ENCODE data around the gene TTC7B. TPM values are rescaled to one million over a fixed set of nuclear protein-coding genes. Genes with fewer than 3 reads are reported as not detected.

TTC7B gene
- total and polyA plus RNA-seq, 2 donors (not counting 1 experiment from before 2014, with no cell fraction given): 18.8 to 37.5 TPM

GRCh38 chr14:90669731-90670130, 146.5 kb downstream of the TTC7B start:
- Histone ChIP-seq H3K4me3 (replicated peaks in 1 of 4; ENCODE audit: control extremely low read depth in 1 of 4, insufficient read depth in 1 of 4, low read depth in 3 of 4, low read length in 4 of 4) (no peak overlapping the region), H3K9ac (ENCODE audit: insufficient read depth, low read length) (no peak overlapping the region), H3K4me1 (ENCODE audit: control insufficient read depth, extremely low read depth, insufficient read depth, low read length) (no peaks in the 10 kb centered on the region), H4K20me1 (ENCODE audit: control insufficient read depth, extremely low read depth, insufficient read depth, low read length) (no peaks in the 10 kb centered on the region), H3K9me3 (ENCODE audit: control insufficient read depth, insufficient read depth, low read depth, low read length) (no peaks in the 10 kb centered on the region), H2AFZ (ENCODE audit: low read length) (no peak overlapping the region), H3K79me2 (ENCODE audit: control insufficient read depth, insufficient read depth, low read length) (no peaks in the 10 kb centered on the region), H3K36me3 (ENCODE audit: control insufficient read depth, insufficient read depth, low read length) (no peaks in the 10 kb centered on the region), H3K4me2 (ENCODE audit: extremely low read depth, insufficient read depth, low read length) (no peak overlapping the region), H3K27ac (ENCODE audit: insufficient read depth, low read length) (no peak overlapping the region), H3K27me3 (ENCODE audit: control insufficient read depth, insufficient read depth, low read length) (no peaks in the 10 kb centered on the region)
- TF ChIP-seq, protein P1, sequence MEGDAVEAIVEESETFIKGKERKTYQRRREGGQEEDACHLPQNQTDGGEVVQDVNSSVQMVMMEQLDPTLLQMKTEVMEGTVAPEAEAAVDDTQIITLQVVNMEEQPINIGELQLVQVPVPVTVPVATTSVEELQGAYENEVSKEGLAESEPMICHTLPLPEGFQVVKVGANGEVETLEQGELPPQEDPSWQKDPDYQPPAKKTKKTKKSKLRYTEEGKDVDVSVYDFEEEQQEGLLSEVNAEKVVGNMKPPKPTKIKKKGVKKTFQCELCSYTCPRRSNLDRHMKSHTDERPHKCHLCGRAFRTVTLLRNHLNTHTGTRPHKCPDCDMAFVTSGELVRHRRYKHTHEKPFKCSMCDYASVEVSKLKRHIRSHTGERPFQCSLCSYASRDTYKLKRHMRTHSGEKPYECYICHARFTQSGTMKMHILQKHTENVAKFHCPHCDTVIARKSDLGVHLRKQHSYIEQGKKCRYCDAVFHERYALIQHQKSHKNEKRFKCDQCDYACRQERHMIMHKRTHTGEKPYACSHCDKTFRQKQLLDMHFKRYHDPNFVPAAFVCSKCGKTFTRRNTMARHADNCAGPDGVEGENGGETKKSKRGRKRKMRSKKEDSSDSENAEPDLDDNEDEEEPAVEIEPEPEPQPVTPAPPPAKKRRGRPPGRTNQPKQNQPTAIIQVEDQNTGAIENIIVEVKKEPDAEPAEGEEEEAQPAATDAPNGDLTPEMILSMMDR (conservative IDR thresholded peaks at IDR 0.05 in 1 of 2, IDR thresholded peaks at IDR 0.05 in 1 of 2; ENCODE audit: low read depth in 1 of 2, low read length in 2 of 2): no peak
- TF ChIP-seq EZH2 (IDR thresholded peaks at IDR 0.05; ENCODE audit: low read length, missing control alignments): no peak
- DNase-seq (ENCODE audit: low read depth in 2 of 2): no peak

DNA sequence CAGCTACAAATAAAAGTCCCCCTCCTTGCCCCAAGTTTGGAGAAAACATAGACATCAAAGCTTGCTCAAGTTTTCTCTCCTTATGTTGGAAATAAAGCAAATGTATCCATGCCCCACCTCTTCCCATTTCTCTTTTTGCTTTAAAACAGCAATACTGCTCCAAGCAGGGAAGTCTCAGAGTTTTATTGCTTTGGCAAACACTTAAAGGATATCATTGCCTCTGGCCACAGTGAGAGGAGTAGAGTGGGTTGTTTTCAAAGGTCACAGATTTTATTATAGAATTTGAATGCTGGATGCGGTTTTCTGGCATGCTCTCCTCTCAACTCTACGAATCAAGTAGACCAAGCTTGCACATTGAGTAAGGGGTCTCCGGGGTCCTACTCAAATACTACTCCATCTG, 149.7 kb downstream of the TTC7B start:
- H3K4me1 ChIP-seq (ENCODE audit: control insufficient read depth, extremely low read depth, insufficient read depth, low read length): no peaks in the 10 kb centered on the region
- DNase-seq (ENCODE audit: low read depth in 2 of 2): no peak
- TF ChIP-seq EZH2 (IDR thresholded peaks at IDR 0.05; ENCODE audit: low read length, missing control alignments): no peak
- TF ChIP-seq, protein P1 (conservative IDR thresholded peaks at IDR 0.05 in 1 of 2, IDR thresholded peaks at IDR 0.05 in 1 of 2; ENCODE audit: low read depth in 1 of 2, low read length in 2 of 2): no peak

DNA sequence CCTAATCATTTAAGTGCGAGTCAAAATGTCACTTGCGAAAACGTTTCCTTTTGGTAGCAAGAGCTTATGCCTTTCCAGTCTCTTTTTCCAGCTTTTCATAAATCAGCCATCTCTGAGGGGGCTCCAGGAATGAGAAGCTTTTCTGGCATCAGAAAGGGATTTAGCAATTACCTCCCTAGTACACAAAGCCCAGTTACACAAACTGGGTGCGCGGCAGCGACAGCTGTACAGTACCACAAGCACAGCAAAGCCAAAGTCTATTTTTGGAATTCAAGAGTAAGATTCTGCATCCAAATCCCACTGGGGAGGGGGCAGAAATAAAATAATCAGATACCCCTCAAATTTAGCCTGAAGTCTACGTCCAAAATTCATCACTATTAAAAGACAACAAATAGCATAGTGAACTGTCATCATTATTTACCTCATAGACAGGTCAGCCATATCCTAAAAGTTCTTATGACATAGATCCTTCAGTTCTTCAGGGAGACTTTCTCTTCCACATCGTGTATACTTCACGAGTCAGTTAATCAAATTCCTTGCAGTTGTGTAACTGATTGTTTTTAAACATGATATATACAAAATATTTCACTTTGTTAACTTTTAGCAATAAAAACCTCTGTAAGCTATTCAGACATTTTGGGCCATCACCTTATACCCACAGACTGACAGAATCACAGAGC, 150.8 kb downstream of the TTC7B start:
- H2AFZ ChIP-seq (ENCODE audit: low read length): no peak overlapping the region
- H4K20me1 ChIP-seq (ENCODE audit: control insufficient read depth, extremely low read depth, insufficient read depth, low read length): no peaks in the 10 kb centered on the region
- no peaks in the 10 kb centered on the region for H3K4me1 ChIP-seq (ENCODE audit: control insufficient read depth, extremely low read depth, insufficient read depth, low read length)
- no peak overlapping the region for H3K9ac ChIP-seq (ENCODE audit: insufficient read depth, low read length)
- TF ChIP-seq, protein P1 (conservative IDR thresholded peaks at IDR 0.05 in 1 of 2, IDR thresholded peaks at IDR 0.05 in 1 of 2; ENCODE audit: low read depth in 1 of 2, low read length in 2 of 2): no peak
- TF ChIP-seq EZH2 (IDR thresholded peaks at IDR 0.05; ENCODE audit: low read length, missing control alignments): no peak
- no peaks in the 10 kb centered on the region for H3K36me3 ChIP-seq (ENCODE audit: control insufficient read depth, insufficient read depth, low read length)
- no peak overlapping the region for H3K27ac ChIP-seq (ENCODE audit: insufficient read depth, low read length)
- no peaks in the 10 kb centered on the region for H3K9me3 ChIP-seq (ENCODE audit: control insufficient read depth, insufficient read depth, low read depth, low read length)
- H3K79me2 ChIP-seq (ENCODE audit: control insufficient read depth, insufficient read depth, low read length): no peaks in the 10 kb centered on the region
- no peak overlapping the region for H3K4me2 ChIP-seq (ENCODE audit: extremely low read depth, insufficient read depth, low read length)
- peak in 1 of 2 donors; percentile 45 for DNase-seq (ENCODE audit: low read depth in 2 of 2)
- no peaks in the 10 kb centered on the region for H3K27me3 ChIP-seq (ENCODE audit: control insufficient read depth, insufficient read depth, low read length)
- no peak overlapping the region for H3K4me3 ChIP-seq (replicated peaks in 1 of 4; ENCODE audit: control extremely low read depth in 1 of 4, insufficient read depth in 1 of 4, low read depth in 3 of 4, low read length in 4 of 4)

More for the DNA sequence above, 149.7 kb downstream of the TTC7B start:
- no peak overlapping the region for H3K4me2 ChIP-seq (ENCODE audit: extremely low read depth, insufficient read depth, low read length)
- H3K4me3 ChIP-seq (replicated peaks in 1 of 4; ENCODE audit: control extremely low read depth in 1 of 4, insufficient read depth in 1 of 4, low read depth in 3 of 4, low read length in 4 of 4): no peak overlapping the region
- H3K36me3 ChIP-seq (ENCODE audit: control insufficient read depth, insufficient read depth, low read length): no peaks in the 10 kb centered on the region
- no peaks in the 10 kb centered on the region for H3K9me3 ChIP-seq (ENCODE audit: control insufficient read depth, insufficient read depth, low read depth, low read length)
- no peak overlapping the region for H3K9ac ChIP-seq (ENCODE audit: insufficient read depth, low read length)
- H3K27me3 ChIP-seq (ENCODE audit: control insufficient read depth, insufficient read depth, low read length): no peaks in the 10 kb centered on the region
- no peak overlapping the region for H2AFZ ChIP-seq (ENCODE audit: low read length)
- no peaks in the 10 kb centered on the region for H4K20me1 ChIP-seq (ENCODE audit: control insufficient read depth, extremely low read depth, insufficient read depth, low read length)
- no peaks in the 10 kb centered on the region for H3K79me2 ChIP-seq (ENCODE audit: control insufficient read depth, insufficient read depth, low read length)
- no peak overlapping the region for H3K27ac ChIP-seq (ENCODE audit: insufficient read depth, low read length)

Data from fibroblast of lung (primary cell).